GM18907 (cell line): ENCODE measurements around the gene SLC23A2.
"Not testable (repeated sequence)": the region's sequence is repeated elsewhere in the genome, so short reads cannot be mapped to it uniquely, and the experiment has no call there.

Experiments used
- ATAC-seq: cut with Tn5 transposase; IDR thresholded peaks from one replicate; pipeline ENCODE4 v1.9.1; 2021; ENCODE audit warnings: mild to moderate bottlenecking, moderate library complexity; ENCODE audit not compliant: unreplicated experiment

Gene SLC23A2

DNA sequence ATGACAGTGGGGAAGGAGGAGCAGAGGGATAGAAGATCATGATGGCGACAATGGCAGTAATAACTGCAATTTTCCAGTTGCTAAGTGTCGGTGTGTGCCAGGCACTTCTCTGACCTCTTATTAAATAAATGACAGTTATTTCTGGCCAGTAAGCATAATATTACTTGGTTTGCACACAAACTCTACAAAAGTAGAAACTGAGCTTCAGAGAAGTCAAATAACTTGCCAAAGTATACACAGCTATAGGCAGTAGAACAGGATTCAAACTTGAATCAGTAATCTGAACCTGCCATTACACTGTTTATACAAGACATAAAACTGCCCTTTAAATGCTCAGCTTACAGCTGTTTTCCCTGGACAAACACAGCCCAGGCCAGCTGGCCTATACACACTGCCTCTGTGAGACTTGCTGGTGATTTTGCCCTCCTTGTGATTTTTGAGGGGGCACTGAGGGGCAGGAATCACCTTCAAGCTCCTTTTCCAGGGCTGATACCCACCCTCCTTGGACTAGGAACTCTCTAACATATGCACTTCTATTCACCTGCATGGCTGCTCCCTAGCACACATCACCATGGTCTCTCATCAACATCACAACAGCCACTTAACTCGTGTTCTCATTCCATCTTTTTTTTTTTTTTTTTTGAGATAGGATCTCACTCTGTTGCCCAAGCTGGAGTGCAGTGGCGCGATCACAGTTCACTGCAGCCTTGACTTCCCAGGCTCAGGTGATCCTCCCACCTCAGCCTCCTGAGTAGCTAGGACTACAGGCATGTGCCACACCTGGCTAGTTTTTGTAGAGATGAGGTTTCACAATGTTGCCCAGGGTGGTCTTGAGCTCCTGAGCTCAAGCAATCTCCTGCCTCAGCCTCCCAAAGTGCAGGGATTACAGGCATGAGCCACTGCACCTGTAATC, 63.6 kb downstream of the SLC23A2 start:
- ATAC-seq, result no peak

DNA sequence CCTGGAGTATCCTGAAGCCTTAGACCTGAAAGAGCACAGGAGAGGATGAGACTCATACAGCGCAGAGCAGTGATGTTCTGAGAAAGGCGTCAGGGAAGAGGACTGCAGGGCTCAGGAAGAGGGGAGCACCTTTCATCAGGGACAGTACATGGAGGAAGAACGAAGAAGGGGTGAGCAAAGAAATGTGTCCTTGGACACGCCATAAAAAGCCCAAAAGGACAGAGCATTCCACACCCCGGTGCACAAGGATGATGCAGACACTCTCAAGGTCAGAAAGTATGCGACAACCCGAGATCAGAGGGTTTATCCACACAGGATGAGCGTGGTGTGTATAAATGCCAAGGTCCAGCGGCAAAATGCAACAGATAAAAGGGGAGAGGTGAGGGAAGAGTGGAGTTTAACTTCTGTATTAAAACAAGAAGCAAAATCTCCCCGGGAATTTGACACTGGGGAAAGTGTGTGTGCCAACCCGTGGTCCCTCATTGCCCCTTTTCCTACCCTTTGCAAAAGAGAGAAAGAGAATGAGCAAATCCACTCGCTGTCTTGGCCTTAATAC, 64.4 kb downstream of the SLC23A2 start:
- ATAC-seq, result no peak

DNA sequence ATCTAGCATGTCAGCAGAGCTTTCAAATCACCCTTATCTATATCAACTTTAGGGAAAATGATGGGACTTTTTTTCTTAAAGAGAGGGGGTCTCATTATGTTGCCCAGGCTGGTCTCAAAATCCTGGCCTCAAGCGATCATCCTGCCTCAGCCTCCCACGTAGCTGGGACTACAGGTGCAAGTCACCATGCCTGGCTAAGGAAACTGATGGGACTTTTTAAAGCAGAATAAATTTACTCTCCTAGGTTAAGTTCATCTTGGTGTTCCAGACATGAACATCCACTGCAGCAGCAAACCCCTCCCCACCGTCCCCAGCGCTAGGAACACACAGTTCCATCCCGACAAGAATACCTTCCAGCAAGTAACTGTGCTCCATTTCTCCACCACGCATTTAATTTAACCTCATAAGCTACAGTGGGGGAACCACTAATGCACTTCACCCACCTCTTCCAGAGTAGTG, 64.9 kb downstream of the SLC23A2 start:
- no peak for ATAC-seq

DNA sequence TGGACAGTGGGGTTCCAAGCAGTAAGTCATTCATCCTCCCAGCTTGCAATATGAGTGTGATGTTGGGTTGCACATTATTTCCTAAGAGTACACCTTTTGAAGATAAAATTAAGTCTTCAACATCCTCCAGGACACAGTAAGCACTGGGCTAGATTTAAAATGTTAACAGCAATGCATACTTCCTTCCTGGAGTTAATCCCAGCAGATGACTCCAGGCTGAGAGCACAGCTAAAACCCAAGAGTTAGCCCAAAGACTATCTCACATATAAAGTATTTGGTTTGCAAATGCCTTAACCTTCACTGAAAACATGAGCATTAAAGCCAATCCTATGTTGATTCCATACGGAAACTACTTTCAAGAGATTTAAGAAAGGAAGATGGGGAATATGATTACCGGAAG, 69.2 kb downstream of the SLC23A2 start:
- no peak for ATAC-seq

DNA sequence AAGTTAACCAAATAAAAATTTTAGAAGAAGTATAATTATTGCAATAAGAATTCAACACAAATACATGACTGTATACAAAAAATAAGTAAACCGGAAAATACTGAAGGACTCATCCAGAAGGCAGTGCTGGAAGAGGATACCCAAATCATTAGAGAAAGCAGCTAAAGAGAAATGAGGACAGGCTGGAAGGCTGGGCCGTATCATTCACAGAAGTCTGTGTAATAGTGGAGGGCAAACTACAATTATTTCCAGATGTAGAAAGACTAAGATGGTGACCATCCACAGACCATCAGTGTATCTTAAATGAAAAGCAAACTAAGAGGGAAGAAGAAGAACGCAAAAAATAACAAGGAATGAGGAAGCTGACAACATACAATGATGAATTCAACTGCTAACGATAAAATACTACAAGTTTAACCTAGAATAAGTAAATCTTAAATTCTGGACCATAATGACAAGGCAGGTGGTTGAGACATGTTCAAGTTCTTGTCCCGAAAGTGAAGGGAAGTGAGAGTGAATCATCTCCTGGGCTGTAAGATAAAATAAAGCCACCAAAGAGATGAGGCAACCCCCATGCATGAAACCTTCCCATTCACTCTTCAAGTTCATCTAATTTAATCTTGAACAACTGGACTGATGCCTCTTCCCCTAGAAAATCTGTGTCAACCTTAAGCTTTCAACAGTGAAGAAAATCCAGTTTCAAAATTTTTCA, 71.5 kb downstream of the SLC23A2 start:
- ATAC-seq, result no peak

DNA sequence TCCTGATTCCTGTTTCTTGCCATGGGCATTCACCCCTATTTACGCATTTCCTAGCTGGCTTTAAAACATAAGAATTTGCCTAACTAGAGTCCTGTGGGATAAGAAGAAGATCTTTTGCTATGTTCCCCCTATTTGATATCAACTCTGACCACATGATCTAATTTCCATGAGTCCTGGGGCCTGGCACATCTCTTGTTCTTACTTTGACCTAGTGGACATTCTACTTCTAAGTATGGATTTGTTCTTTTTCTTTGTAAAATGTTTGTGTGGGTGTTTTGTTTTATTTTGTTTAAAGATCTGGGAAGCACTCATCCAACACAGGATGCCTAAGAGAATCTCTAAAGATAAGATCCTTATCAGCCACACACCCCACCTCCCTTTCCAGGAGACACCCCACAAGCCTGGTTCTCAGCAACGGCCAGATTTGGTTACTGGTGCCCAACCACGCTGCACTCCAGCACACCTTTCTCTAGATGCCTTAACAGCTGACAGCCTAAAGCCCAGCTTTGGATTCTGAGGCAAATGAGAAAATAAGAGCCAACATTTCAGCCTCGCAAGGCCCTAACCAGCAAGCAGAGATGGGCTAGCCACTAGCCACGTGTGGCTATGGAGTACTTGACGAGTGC, 74.7 kb downstream of the SLC23A2 start:
- ATAC-seq, result no peak

DNA sequence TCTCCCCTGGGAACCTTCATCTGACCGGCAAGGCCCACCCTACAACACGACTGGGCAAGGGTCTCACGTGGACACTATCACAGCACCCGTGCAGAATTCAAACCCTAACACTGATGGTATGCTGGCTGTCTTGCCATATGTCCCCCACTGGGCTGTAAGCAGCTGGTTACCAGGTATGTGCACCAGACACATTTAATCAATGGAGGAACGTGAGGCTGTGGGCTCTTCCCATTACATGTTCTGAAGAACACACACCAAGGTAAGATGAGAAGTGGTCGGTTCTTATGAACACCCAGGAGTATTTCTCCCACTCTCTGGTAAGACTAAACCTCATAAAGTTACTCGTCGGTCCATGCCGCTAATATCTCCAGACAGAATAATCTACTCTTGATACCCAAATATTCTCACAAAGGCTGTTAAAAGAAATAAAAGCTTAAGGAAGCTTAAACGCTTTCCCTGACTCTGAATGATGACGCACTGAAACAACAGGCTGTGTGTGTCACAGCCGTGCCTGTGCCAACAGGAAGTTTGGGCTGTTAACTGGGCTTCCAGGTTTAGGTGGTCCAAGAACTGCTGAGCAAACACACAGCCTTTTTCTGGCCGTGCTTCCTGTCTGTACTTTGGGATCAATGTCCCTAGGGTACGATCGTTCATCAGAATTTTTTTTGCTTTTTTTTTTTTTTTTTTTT, 75.3 kb downstream of the SLC23A2 start:
- ATAC-seq, result no peak

DNA sequence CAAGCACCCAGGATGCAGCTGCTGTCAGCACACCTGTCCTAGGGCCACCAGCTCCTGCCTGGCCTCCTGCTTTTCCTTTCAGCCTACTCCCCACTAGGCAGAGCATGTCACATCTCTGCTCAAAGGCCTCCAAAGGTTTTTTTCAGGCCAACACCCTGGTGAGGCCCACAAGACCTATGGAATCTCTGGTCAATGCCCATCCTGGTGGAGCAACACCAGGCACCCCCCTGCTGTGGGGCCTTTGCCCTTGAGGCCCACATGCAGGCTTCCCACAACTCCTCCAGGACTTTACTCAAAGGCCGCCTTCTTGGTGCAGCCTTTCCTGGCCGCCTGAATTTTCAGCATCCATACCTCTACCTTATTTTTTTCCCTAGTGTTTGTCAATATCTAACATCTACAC, 76.9 kb downstream of the SLC23A2 start:
- ATAC-seq, result no peak

DNA sequence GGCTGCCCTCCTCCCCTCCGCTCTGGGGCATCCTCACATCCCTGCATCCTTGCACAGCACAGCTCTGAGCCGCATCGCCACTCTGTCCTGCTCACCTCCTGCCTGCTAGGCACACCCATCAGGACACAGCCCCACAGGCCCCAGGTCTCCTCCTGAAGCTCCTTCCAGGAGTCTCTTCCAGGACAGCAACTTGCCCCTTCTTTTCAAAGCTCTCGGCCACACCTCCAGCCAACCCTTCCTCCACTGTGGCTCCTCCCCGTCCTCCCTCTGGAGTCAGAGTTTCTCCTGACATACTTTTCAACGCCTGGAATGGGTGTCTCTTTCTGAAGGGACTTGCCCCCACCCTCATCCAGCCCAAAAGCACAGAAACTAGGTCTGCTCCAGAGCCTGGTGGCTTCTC, 77.3 kb downstream of the SLC23A2 start:
- no peak for ATAC-seq

DNA sequence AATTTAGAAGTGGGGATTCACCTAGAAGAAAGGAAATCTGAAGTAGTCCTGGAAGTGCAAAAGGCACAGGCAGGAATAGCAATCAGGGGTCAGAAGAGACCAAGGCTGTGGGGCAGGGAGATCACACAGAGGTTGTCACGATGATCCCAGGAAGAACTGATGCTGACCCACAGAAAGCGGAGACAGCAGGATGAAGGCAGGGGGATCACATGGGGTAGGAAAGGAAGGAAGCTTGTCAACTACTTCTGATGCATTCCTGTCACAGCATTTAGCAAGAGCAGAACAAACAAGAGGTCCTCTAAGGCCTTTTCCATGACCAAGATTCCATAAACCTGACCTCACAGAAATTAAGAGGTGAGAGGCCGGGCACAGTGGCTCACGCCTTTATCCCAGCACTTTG, 79.1 kb downstream of the SLC23A2 start:
- ATAC-seq, result no peak

DNA sequence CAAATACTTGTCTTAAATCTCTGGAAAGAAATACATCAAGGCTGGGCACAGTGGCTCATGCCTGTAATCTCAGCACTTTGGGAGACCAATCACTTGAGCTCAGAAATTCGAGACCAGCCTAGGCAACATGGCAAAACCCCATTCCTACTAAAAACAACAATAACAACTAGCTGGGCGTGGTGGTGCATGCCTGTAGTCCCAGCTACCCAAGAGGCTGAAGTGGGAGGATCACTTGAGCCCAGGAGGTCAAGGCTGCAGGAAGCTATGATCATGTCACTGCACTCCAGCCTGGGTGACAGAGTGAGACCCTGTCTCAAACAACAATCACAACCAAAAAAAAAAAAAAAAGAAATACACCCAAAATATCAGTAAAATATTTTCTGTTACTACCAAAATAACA, 80.0 kb downstream of the SLC23A2 start:
- ATAC-seq, result not testable (repeated sequence)

DNA sequence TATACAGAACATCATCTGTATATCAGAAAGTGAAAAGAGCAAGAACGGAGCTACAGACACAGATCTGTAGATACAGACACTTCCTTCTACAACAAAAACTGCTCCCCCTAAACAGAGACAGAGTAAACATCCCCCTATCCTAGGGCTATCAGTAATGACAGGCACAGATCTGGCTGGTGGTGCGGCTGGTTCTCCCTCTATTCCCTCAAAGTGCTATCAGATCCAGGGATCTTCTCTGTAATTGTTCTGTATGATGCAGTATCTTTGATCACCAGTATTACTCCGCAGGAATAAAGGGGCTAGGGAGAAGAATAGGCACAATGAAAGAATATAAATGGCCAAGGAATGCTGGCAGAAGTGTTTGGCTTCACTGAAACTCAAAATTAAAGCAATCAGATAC, 80.7 kb downstream of the SLC23A2 start:
- no peak for ATAC-seq

DNA sequence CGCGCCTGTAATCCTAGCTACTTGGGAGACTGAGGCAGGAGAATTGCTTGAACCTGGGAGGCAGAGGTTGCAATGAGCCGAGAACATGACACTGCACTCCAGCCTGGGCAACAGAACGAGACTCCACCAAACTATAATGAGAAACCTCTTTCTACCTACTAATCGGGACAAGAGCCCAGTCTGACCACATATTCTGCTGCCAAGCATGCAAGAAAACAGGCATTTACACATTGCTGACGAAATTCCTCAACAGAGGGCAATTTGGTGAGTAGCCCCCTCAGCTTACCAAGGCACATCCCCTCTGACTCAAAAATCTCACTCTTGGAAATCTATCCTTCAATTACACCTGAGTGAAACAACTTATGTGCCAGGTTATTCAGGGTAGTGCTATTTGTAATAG, 81.2 kb downstream of the SLC23A2 start:
- no peak for ATAC-seq

DNA sequence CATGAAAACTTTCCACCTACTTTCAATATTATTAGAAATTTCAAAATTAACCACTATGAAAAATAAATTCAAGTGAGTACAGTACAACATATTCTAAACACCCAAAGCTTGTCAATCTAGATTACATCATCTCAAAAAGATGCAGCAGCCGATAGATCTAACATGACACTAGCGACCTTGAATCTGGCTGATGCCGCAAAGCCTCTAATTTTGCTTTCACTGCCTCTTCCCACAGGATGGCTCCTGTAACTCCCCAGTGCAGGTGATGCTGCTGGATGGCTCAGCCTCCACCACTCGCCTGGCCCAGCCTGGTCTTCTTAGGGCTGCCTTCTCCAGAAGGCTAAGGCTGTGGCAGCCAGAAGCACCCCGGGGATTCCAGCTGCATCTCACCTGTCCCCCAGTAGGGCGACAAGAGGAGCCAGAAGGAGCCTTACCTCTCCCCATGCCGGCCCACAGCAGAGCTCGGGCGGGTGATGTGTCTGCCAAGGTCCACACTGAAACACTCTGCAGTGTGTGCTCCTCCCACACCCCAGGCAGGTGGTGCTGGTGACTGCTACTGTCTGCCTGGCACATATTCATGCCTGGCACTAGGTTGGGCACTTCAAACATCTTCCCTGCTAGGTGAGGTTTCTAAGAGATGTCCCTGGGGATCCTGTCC, 82.1 kb downstream of the SLC23A2 start:
- no peak for ATAC-seq

DNA sequence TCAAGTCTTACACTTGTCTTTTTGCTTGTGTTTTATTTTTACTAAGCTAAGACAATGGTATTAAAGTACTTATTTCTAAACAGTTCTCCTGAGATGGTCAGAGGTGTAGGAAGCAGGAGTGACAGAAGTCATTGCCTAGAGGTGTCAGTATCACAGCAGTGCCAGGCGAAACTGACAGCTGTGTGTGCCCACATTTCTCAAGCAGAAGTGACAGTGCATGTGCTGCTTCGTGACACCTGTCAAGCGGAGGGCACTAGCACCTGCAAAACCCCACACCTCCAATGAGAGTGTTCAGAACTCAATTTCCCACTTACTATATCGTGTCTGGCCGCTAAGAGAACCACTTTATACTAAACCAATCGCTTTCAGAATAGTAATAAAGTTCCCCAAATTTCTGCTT, 82.8 kb downstream of the SLC23A2 start:
- no peak for ATAC-seq

DNA sequence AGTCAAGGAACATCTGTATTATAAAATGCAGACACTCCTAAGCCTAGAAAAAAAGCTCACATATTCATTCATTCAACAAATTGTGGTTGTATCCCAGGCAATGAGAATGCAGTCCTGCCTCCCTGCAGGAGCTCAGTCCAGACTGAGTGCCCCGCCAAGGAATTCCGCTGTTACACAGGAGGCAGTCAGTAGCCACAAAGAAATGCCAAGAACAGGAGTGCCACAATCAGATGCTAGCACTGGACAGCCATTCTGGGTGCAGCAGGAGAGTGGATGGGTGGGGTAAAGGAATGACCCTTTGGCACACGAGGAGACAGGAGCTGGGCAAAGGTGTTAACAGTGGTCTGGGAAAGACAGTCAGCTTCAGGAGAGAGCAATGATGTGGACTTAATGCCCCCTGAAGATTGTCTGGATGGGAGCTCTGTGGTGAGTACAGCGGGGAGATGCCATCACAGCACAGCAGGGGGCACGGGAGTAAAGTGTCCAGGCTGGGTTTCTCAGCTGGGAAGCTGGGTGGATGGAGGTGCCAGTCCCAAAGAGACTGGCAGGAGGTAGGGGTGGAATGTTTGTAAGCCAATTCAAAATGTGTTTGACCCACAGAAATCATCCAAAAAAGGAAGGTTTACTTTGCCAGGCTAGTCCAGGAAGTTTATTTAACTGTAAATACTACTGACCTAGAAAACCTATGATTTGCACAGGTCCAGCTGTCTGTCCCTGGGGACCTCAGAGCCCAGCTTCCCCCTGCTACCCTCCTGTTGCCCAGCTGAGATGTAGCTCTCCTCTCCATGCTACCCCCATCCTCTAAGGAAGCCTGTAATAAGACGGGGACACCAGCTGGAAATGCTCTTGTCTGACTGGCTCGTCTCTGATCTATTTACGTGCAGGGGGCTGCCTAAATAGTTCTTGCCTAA, 84.1 kb downstream of the SLC23A2 start:
- ATAC-seq, result no peak

DNA sequence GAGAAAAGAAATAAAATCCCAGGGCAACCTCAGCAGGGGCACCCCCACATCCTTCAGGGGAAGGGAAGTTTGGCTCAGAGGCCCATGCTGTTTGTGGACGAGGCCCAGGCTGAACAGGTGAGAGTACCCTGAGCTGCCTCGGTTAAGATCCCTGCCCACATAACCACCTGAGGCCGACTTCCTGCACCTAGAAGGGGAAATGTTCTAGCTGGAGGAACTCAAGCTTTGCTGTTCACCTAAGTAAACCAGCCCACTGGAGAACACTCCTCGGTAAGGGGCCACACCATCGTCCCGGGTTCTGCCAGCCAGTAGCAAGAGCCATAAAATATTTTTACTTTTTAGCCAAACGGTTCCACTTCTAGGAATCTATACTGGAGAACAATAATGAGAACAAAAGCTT, 88.2 kb downstream of the SLC23A2 start:
- ATAC-seq, result no peak

DNA sequence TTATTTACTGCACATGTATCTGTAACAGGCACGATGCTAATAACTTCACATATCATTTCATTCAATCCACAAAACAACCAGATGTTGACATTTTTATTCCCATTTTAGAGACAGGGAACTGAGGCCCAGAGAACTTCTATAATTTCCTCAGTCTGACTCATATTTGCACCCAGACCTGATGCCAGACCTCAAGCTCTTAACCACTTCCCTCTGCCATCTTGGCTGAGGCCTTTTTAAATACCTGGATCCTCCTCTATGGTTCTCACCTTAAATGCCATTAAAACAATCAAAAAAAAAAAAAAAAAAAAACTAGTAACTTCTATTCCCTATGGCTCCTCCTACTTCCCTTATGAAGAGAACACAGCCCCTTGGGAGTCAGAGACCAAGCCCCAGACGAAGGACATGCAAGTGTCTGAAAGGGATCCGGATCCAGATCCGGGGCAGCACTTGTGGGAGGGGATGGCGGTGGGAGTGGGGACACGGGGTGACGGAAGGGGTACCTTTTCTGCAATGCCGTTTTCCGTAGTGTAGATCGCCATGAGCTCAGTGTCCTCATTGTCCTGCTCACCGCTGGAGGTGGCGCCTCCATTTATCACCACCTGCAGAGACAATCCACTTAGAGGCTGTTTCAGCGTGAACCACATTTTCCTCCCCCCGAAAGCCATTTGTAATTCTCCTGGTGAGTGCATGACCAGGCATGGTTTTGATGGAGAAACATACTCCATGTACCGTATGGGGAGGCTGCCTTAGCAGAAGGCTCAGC, 88.7 kb downstream of the SLC23A2 start:
- ATAC-seq, result no peak

DNA sequence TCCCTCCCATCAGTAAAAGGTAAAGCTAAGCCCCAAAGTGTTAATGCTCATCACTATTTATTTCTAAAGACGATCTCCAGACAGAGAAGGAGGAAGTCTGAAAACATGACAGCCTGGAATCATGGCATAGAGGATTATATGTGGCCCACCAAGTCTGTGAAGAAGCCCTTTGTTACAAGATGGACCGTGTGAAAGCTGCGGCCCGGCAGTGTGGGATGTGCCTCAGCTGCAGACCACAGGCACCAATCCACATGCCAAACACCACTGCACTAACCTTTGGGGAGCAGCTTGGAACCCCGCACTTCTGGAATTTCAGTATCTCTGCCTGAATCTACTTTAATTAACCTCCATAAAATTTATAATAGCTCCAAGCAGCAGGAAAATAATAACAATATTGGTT, 90.4 kb downstream of the SLC23A2 start:
- ATAC-seq, result no peak
